GM12878 (cell line): Measurements from ENCODE around the gene AIFM3. TPM values are rescaled to one million over a fixed set of nuclear protein-coding genes. Genes with fewer than 3 reads are reported as not detected.

ENCODE experiments used
- BMI1 ChIP-seq: fragments of 450-650 bp; IDR thresholded peaks from 2 replicates; pipeline ENCODE4 v1.6.1; 2016; ENCODE audit warnings: mild to moderate bottlenecking, moderate library complexity, borderline replicate concordance
- MTA3 ChIP-seq: IDR thresholded peaks from 2 replicates; pipeline ENCODE4 v1.6.1; 2012; ENCODE audit warnings: low read length, inconsistent platforms, borderline replicate concordance
- NR2C1 ChIP-seq: fragments of 450-650 bp; IDR thresholded peaks from 2 replicates; pipeline ENCODE4 v1.6.1; 2017; ENCODE audit warnings: antibody characterized with exemption, mild to moderate bottlenecking, moderate library complexity
- SREBF1 ChIP-seq: IDR thresholded peaks from 2 replicates; pipeline ENCODE4 v1.6.1; 2012; ENCODE audit warnings: mild to moderate bottlenecking, low read length
- polyA plus RNA-seq, 11 experiments: library from polyadenylated mRNA; depleted of rRNA in 4 of 11; unstranded in 6 of 11; stranded (reverse) in 5 of 11; fragments of >200 nt; fragmentation: Nextera tagmentation in 4 of 11; fragmentation: Illumina TruSeq in 1 of 11; extraction: Ambion mirVana in 4 of 11; extraction: Trizol in 1 of 11; gene quantifications; 1 replicate in 1 of 11; 2 replicates in 10 of 11; pipeline versions ENCODE4 v1.2.1 to v1.2.3, GENCODE V29; 2011 to 2016; ENCODE audit warnings: inconsistent platforms in 2 of 11, missing spikeins in 2 of 11, low read depth in 1 of 11
- total RNA-seq, 4 experiments: library from RNA; depleted of rRNA in 3 of 4; stranded (reverse); fragments of >200 nt in 3 of 4; fragmentation: Illumina TruSeq in 1 of 4; extraction: Trizol in 1 of 4; gene quantifications; 2 replicates each; pipeline versions ENCODE4 v1.2.1 to v1.2.3, GENCODE V29; 2013 to 2021
- TF ChIP-seq, protein P1 (sequence below): fragments of 450-650 bp; formaldehyde crosslinking; IDR thresholded peaks from 2 replicates; pipeline ENCODE4 v1.5.0; 2022; ENCODE audit warnings: mild to moderate bottlenecking, missing genetic modification characterization
- TF ChIP-seq, protein P2 (sequence below): IDR thresholded peaks from 2 replicates; pipeline ENCODE4 v1.6.1; 2011; ENCODE audit warnings: borderline replicate concordance, low read depth, mild to moderate bottlenecking, moderate library complexity, mixed read lengths, low read length; ENCODE audit not compliant: insufficient read depth; ENCODE audit errors: extremely low read length
- TF ChIP-seq, protein P3 (sequence below): IDR thresholded peaks from 2 replicates; pipeline ENCODE4 v1.6.1; 2011; ENCODE audit warnings: borderline replicate concordance, low read depth, mild to moderate bottlenecking, moderate library complexity, low read length; ENCODE audit not compliant: insufficient read depth, poor library complexity, severe bottlenecking

The AIFM3 gene
- total and polyA plus RNA-seq, 10 of the 15 experiments (the other 5 are each of a cell fraction or from before 2014, with no cell fraction given), result 0.06 to 0.34 (median 0.21) TPM; not detected in 6

DNA sequence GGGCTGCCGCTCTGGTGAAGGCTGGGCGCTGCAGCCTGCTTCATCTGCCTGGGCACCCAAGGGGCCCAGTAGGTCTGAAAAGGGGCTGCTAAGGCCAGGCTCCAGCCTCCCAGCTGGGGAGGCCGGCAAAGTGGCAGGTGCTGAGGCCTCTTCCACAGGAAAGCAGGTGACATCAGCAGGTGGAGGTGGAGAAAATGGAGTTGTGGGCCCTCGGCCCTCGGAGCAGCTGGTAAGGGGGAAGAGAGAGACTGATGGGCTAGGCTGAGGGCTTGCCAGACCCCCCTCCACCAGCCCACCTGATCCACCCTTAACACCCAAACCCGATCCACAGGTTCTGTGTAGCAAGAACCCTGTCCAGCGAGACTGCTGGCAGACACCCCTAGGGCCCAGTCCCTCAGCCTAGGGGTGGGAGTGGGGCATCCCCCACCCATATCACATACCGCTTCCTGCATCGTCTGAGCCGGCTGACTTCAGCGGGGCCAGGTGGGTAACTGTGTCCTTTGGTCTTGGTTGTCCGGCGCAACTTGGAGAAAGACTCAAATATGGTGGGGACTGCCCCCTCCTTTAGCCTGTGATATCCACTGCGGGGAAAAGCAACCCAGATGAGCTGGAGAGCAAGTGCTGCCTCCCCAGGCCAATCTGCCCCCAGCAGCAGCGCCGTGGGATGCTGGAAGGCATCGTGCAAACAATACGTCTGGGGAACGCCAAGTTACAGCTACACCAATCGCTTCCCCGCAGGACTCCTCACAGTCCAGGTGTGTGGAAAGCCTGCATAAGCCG lies 33.3 kb downstream of the AIFM3 start (continued):
- TF ChIP-seq, protein P1, sequence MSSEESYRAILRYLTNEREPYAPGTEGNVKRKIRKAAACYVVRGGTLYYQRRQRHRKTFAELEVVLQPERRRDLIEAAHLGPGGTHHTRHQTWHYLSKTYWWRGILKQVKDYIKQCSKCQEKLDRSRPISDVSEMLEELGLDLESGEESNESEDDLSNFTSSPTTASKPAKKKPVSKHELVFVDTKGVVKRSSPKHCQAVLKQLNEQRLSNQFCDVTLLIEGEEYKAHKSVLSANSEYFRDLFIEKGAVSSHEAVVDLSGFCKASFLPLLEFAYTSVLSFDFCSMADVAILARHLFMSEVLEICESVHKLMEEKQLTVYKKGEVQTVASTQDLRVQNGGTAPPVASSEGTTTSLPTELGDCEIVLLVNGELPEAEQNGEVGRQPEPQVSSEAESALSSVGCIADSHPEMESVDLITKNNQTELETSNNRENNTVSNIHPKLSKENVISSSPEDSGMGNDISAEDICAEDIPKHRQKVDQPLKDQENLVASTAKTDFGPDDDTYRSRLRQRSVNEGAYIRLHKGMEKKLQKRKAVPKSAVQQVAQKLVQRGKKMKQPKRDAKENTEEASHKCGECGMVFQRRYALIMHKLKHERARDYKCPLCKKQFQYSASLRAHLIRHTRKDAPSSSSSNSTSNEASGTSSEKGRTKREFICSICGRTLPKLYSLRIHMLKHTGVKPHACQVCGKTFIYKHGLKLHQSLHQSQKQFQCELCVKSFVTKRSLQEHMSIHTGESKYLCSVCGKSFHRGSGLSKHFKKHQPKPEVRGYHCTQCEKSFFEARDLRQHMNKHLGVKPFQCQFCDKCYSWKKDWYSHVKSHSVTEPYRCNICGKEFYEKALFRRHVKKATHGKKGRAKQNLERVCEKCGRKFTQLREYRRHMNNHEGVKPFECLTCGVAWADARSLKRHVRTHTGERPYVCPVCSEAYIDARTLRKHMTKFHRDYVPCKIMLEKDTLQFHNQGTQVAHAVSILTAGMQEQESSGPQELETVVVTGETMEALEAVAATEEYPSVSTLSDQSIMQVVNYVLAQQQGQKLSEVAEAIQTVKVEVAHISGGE, result no peak
- TF ChIP-seq BMI1 (no peak), MTA3 (no peak), NR2C1 (no peak), SREBF1 (no peak)
- TF ChIP-seq, protein P2, sequence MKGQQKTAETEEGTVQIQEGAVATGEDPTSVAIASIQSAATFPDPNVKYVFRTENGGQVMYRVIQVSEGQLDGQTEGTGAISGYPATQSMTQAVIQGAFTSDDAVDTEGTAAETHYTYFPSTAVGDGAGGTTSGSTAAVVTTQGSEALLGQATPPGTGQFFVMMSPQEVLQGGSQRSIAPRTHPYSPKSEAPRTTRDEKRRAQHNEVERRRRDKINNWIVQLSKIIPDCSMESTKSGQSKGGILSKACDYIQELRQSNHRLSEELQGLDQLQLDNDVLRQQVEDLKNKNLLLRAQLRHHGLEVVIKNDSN, result no peak
- TF ChIP-seq, protein P3, sequence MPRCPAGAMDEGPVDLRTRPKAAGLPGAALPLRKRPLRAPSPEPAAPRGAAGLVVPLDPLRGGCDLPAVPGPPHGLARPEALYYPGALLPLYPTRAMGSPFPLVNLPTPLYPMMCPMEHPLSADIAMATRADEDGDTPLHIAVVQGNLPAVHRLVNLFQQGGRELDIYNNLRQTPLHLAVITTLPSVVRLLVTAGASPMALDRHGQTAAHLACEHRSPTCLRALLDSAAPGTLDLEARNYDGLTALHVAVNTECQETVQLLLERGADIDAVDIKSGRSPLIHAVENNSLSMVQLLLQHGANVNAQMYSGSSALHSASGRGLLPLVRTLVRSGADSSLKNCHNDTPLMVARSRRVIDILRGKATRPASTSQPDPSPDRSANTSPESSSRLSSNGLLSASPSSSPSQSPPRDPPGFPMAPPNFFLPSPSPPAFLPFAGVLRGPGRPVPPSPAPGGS, result no peak
